GM19099 (cell line): ENCODE measurements around the gene SCD5.

Experiments
- POLR2A ChIP-seq: IDR thresholded peaks from 3 replicates; pipeline ENCODE4 v1.6.1; 2011; ENCODE audit warnings: low read depth; ENCODE audit not compliant: insufficient read length; ENCODE audit errors: extremely low read depth

Gene SCD5

DNA sequence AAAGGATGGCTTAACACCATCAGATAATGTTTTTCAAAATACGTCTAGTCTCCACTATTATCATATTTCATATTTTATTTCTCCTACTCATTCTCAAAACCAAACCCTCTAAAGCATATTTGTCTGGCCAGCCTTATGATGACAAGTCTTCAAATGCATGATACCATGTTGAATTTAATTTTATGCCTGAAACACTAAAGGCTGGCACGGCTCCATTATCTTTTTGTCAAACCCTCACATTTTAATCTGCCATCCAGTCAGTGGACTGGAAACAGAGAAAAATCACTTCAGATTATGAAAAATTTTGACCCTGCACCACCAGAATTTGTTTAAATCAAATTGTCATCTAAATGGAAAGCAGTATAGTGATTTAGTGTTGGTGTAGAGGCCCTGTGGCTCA, 42.9 kb downstream of the SCD5 start:
- no peak for TF ChIP-seq POLR2A

DNA sequence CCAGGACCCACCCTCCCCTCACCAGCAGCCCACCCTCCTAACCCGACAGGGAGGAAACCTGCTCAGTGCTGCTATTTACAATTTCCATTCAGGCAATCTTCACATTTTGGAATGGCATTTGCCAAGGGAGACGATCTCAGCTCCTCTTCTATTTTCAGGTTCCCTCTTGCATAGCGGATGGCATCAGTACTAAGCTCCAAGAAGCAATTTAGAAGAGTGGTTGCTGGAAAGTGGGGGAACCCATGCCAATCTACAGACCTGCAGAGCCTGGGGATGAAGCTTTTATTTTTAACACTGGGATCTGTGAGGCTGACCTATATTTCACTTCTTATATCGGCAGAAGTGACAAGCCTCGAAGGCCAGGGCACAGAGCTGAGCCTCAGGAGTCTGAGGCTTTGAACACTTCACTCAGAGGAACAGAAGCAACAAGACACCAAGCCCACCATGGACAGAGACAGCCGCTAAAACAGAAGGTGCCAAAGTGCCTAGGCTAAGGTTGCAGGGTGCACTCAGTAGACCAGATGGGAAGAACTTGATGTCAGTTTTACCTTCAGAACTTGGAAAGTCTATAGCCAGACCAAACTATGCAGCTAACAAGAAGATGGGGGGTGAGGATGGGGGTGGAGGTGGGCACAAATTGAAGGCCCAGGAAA, 44.0 kb downstream of the SCD5 start:
- TF ChIP-seq POLR2A: no peak

DNA sequence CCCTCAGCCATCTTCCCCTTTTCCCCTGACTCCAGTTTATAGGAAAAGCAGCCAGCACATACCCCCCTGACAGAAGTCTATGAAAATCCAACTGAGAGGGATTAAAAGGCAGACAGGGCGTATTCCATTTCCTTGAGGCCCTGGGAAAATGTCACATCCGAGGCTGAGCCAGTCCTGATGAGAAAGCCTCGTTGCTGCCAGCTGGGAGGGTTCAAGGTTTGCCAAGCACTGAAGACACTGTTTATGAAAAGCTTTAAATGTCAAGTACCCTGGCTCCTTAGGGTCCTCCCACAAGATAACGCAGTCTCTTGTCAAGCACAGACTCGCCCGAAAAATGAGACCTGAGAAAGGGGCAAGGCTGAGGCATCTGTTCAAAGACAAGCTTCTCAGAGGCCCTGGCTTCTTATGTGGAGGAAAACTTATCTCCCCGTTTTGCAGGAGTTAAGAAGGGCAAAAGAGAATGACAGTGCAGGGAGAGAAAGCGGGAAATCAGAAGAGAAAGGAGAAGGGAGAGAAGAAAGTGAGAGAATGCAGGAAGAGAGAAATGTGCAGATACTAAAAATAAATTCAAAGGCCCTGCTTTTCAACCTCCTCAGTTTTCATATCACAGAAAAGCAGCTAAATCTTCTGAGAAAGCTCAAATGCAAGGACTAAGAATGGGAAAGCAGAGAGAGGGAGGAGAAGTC, 44.7 kb downstream of the SCD5 start:
- TF ChIP-seq POLR2A: no peak

DNA sequence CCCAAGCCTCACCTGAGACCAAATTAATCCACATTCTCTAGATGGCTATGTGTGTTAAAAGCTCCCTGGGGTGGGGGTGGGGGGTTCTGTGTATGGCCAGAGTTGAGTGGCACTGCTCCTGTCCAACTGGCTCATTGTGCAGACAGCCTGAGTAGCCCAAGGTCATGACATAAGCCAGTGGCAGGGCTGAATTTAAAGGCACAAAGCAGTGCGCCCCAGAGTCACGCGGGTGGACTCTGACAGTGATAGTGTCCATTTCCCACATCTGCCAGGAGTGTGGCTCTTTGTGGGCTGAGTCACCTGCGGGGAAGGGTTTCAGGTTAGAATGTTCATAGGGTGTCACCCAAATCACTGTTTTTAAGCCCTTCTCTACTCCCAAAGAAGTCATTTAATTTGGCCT, 45.4 kb downstream of the SCD5 start:
- TF ChIP-seq POLR2A: no peak

DNA sequence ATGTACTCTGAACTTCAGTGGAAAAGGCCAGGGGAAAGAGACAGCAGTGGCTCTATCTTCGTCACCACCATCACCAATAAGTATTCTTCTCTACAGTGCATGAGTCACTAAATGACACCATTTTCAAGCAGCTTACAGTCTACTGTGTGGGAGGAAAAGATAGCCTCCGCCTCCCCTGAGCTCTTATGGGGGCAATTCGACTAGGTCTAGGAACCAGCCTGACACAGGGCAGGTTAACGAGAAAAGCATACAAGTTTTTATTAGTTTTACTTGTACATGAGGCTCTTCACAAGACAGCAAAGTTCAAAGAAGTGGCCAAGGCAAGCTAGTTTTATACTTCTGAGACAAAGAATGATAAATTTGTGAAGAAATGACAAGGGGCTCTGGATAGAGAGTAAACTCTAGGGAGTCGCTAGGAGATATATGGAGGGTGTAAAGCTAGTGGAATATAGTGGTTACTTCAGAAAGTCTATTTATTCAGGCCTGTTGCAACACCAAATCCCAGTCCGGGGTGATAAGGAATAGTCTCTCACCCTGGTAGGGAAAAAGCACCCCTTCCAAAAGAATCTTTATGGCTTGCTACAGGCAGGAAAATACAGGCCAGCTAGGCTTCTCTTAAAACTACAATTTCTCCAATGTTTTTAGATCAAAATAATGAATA, 49.7 kb downstream of the SCD5 start:
- no peak for TF ChIP-seq POLR2A

DNA sequence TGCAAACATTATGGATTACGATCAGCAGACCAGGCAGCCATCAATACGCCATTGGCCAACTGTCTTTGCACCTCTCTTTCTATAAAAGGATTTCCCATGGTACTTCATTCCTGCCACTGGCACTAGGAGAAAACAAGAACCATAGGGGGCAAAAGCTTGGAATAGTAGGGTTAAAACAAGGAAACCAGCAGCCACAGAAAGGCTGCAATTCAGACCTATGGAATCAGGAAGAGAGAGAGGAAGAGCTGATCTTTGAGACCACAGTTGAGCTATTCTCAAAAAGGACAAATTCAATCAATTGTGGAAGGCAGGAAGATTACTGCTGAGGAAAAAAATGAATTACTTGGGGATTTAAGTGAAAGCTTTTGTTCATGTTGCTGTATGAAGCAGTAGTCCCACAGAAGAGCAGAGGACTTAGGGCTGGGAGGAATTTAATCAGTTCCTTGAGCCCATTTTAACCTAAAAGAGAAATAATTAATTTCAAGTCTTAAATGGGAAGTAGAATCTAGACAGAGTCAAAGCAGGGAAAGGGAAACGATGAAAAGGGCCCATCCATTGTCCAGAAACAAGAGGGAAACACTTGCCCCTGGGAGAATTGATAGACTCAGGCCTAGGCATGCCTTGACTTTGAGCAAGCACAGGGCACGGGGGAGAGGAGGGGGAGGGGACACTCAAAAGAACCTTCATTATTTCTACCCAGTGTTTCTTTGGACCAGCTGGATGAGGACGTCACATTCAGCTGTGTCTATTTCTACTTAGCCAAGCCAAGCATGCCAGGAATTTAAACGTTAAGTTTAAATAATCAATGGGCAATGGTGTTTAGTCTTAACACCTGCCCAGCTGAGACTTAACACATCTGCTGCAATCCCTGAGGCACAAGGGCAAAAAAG, 50.7 kb downstream of the SCD5 start:
- no peak for TF ChIP-seq POLR2A

DNA sequence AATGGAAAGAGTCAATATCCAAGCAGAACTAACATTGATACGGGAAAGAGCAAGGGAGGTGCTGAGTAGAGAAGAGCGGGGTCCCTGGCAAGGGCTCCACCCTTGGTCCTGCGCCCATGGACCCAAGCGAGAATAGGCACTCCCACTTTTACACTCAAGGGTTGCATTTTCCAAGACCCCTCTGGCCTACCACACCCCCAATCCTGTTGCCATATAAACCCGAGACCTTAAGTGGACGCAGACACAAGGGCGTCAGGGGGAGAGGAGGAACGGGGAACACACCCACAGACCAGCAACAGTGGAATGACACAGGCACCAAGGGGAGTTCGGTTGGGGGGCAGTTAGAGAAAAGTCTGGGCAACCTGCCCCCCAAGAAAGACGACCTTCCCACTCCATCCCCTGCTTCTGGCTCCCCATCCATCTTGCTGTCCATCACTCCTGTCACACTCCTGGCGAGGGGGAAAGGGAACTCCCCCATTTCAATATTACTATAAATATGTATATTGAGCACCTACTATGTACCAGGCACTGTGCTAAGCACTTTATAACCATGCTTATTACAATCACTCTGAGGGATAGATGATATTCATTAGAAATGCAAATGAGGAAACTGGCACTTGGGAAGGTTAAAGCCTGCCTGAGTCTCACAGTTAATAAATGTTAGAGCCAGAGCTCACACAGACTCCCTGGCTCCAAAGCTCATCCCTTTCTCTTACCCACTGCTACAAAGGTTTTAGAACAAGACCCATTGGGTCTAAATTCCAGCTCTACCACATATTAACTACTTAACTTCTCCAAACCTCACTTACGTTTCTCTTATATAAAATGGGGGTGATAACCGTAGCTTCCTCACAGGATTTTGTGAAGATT, 51.7 kb downstream of the SCD5 start:
- no peak for TF ChIP-seq POLR2A

DNA sequence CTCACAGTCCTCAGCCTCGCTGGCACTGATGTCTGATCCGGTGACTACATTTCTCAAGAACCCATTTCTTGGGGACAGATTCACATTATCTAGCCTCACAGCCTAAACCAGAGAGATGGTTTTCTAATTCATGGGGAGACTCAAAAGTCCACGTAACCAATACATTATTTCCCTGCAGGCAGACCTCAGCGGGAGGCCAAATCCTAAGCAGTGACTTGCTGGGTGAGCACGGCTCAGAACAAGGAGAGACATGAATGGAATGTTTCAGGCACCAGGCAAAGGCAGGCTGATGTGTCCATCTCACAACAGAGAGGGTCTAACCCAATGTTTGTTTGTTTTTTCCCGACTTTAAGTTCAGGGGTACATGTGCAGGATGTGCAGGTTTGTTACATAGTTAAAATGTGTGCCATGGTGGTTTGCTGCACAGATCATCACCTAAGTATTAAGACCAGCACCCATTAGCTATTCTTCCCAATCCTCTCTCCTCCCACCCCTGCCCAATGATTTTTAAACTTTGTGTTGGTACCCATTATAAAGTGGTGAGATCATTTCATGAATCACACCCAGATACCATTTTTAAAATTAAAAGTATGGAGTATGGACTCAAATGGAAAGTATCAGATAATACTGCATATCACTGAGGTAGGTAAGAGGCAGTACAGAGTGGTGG, 53.3 kb downstream of the SCD5 start:
- no peak for TF ChIP-seq POLR2A

DNA sequence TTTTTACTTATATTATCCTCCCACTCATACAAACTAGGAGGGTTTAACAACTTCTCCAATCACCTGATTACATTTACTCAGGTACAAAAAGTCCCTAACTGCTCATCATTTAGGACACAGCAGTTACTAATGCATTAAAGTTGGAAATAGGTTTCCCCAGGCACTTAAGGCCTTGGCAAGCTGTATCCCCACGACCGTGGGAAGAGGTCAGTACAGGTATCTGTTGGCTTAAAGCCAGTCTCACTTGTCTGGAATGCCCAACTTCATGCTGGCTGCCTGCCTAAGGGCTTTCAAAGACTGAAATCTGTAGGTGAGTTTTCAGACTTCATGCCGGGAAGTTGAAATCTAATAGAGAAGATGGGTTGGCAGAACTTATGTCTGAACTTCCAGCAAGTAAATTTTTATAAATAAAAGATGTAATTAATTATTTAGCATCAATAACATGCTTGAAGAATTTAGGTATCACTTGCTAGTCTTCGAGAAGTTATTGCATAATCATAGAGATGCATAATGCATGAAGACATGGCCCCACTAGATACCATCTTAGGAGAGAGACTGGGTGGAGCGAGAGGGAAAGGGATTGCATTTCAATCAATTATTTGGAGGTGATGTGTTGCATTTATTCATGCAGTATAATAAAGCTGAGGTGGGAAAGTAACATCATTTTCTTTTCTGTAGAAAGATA, 54.2 kb downstream of the SCD5 start:
- no peak for TF ChIP-seq POLR2A

DNA sequence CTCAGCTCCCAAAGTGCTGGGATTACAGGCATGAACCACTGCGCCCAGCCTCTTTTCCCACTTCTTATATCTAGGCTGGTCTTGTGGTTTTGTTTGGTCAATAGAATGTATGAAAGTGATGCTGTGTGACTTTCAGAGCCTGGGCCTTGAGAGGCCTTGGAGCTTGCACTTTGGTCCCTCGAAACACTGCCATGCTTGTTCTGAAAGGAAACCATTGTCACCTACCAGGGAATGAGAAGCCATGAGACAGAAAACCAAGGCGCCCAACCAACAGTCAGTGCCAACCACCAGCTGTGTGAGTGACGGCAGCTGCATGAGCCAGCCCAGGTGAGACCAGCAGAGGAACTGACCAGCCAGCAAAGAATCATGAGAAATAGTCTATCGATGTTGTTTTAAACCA, 57.4 kb downstream of the SCD5 start:
- no peak for TF ChIP-seq POLR2A

DNA sequence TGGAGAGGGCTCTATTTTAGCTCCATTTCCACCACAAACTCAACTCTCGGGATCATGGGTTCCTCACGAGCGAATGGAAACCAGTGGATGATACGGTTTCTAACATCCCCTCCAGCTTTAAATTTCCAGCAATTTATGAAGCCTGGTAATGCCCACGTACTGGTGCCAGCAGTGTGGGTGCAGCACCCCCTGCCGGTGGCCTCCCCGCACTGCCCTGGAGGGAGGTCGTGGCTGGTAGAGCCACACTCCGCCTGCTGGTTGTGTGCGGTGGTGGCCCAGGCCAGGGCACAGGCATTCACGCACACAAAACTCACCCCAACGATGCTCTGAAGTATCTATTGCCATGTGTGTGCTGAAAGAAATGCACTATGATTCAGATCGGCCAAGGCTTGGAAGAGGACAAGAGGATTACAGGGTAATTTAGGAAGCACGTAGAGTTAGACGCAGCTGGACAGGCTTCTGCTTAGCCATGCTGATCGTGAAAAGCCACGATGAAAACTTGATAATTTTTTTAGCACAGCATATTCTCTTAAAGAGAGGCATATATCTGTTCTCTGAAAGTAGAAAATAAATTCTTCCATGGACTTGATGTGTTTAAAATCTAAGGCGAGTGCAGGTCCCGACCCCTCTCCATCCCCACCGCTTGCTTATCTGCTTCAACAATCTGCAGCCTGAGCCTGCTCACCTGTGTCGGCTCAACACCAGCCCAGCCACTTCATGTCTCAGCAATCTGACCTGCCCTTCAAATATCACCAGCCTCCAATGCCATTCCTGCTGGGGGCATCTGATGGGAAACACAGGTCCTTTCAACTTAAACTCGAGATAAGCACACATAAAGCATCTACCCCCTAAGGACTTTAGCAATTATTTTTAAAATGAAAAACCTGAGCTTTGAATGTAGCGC, 59.1 kb downstream of the SCD5 start:
- TF ChIP-seq POLR2A: no peak

DNA sequence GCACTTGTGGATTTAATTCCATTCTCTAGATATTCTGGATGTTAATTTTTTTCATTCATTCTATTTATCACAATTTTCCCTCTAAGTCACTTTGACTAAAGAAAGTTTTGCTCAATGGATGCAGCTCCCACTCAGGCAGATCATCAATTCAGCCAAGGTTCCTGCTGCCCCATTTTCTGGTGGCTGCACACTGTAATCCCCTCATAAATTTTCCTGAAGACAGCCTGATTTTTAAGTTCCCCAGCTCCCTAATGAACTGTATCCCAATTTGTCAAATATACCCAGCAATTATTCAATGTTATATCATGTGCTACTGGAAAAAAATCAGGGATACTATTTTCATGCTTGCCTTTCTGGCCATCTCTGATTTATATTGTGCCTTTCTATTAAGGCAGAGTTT, 61.2 kb downstream of the SCD5 start:
- no peak for TF ChIP-seq POLR2A

DNA sequence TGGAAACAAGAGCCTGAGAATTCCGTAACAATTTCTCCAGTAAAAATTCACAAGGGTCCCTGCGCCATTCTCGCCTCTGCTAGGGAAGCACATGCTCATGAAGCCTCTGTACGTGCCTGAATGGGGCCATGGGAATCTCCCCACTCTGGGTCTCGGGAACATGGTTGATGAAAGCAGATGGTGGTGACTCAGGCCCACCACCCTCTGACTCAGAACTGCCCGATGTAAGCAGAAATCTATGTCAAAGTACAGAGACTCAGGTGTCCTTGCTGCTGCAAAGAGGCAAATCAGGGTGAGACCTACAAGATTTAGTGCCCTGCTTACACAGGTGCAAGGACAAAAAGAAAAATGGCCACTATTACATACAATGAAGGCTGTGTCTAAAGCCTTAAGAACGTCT, 65.0 kb downstream of the SCD5 start:
- TF ChIP-seq POLR2A: no peak

DNA sequence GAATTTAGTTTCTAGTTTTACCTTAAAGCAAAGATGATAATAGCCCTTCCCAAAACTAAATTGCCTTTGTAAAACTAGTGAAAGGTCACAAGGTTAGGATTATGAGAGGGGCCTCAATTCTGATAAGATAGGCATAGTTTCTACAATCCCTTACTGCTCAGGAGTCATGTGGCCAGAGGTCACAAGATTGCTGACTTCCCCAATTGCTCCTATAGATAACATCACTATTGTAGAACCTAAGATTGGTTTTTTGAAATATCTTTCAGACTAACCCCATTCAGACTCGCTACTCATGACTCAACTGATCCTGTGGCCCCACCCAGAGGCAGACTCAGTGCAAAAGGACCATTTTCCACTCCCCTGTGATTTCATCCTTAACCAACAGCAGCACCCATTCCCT, 70.3 kb downstream of the SCD5 start:
- TF ChIP-seq POLR2A: no peak
